Fibroblast of lung (primary cell): ENCODE results near the gene NRP1. TPM values are rescaled to one million over a fixed set of nuclear protein-coding genes. Genes with fewer than 3 reads are reported as not detected.
A peak's percentile ranks its signal among the peaks of the same experiment; 100 is the strongest.

ENCODE experiments used
- DNase-seq, 2 donors: peaks; one replicate each; pipeline versions ENCODE4 v3.0.0 to v3.0.0-alpha.2; 2010; ENCODE audit warnings: low read depth in 2 of 2
- H2AFZ ChIP-seq: 2 replicates; pipeline ENCODE4 v1.5.1; 2012; ENCODE audit warnings: low read length, control low read depth, inconsistent platforms
- H3K27ac ChIP-seq: 2 replicates; pipeline ENCODE4 v1.5.1; 2011; ENCODE audit warnings: low read length, control low read depth; ENCODE audit not compliant: insufficient read depth
- H3K27me3 ChIP-seq: 2 replicates; pipeline ENCODE4 v1.5.1; 2011; ENCODE audit warnings: mild to moderate bottlenecking, low read length; ENCODE audit not compliant: control insufficient read depth, insufficient read depth
- H3K36me3 ChIP-seq: 2 replicates; pipeline ENCODE4 v1.5.1; 2011; ENCODE audit warnings: low read length; ENCODE audit not compliant: control insufficient read depth, insufficient read depth
- H3K4me1 ChIP-seq: 2 replicates; pipeline ENCODE4 v1.5.1; 2011; ENCODE audit warnings: low read length; ENCODE audit not compliant: control insufficient read depth, insufficient read depth; ENCODE audit errors: extremely low read depth
- H3K4me2 ChIP-seq: 2 replicates; pipeline ENCODE4 v1.5.1; 2011; ENCODE audit warnings: low read length, control low read depth; ENCODE audit not compliant: insufficient read depth; ENCODE audit errors: extremely low read depth
- H3K4me3 ChIP-seq, 4 experiments: fragments of 200-600 bp in 1 of 4; sonication (generic) in 1 of 4; replicated peaks in 1 of 4; 2 replicates each; pipeline ENCODE4 v1.5.1; 2011 to 2016; ENCODE audit warnings: low read length in 4 of 4, low read depth in 3 of 4, mild to moderate bottlenecking in 3 of 4, control low read depth in 2 of 4, inconsistent platforms in 1 of 4, mixed read lengths in 1 of 4; ENCODE audit not compliant: insufficient read depth in 1 of 4; ENCODE audit errors: control extremely low read depth in 1 of 4
- H3K79me2 ChIP-seq: 2 replicates; pipeline ENCODE4 v1.5.1; 2012; ENCODE audit warnings: mild to moderate bottlenecking, low read length, inconsistent platforms; ENCODE audit not compliant: control insufficient read depth, insufficient read depth
- H3K9ac ChIP-seq: 2 replicates; pipeline ENCODE4 v1.5.1; 2011; ENCODE audit warnings: mild to moderate bottlenecking, low read length, control low read depth; ENCODE audit not compliant: insufficient read depth
- H3K9me3 ChIP-seq: 2 replicates; pipeline ENCODE4 v1.5.1; 2012; ENCODE audit warnings: low read depth, low read length; ENCODE audit not compliant: control insufficient read depth, insufficient read depth
- H4K20me1 ChIP-seq: 2 replicates; pipeline ENCODE4 v1.5.1; 2011; ENCODE audit warnings: low read length; ENCODE audit not compliant: control insufficient read depth, insufficient read depth; ENCODE audit errors: extremely low read depth
- CTCF ChIP-seq, 2 donors: IDR thresholded peaks in 1 of 2; conservative IDR thresholded peaks in 1 of 2; 1 replicate in 1 of 2; 2 replicates in 1 of 2; pipeline ENCODE4 v1.5.1; 2011 to 2012; ENCODE audit warnings: low read length in 2 of 2, control low read depth in 1 of 2, inconsistent platforms in 1 of 2, low read depth in 1 of 2, mild to moderate bottlenecking in 1 of 2
- EZH2 ChIP-seq: IDR thresholded peaks from 2 replicates; pipeline ENCODE4 v1.5.1; 2012; ENCODE audit warnings: low read length, control low read depth, mild to moderate bottlenecking; ENCODE audit errors: missing control alignments
- polyA plus RNA-seq, 2 donors: library from polyadenylated mRNA; depleted of rRNA in 1 of 2; stranded (reverse) in 1 of 2; unstranded in 1 of 2; fragments of >200 nt; gene quantifications; 2 replicates each; pipeline ENCODE4 v1.2.1, GENCODE V29; 2011 to 2012; ENCODE audit warnings: missing spikeins in 1 of 2
- total RNA-seq: library from RNA; depleted of rRNA; stranded (reverse); fragments of >200 nt; gene quantifications from 2 replicates; pipeline ENCODE4 v1.2.1, GENCODE V29; 2014

NRP1 gene
- total and polyA plus RNA-seq, 2 donors (not counting 1 experiment from before 2014, with no cell fraction given): 187 to 373 TPM

GRCh38 chr10:33129996-33130386 lies 204.5 kb downstream of the NRP1 start:
- peaks cover 30% of the 10 kb centered on the region for H3K4me1 ChIP-seq
- peak overlapping the region; percentile 91 for H3K27ac ChIP-seq
- H4K20me1 ChIP-seq: no peaks in the 10 kb centered on the region
- H3K27me3 ChIP-seq: no peaks in the 10 kb centered on the region
- H3K79me2 ChIP-seq: no peaks in the 10 kb centered on the region
- peak; percentile 76 to 98 for DNase-seq
- no peak overlapping the region for H2AFZ ChIP-seq
- H3K4me3 ChIP-seq: no peak overlapping the region
- TF ChIP-seq CTCF (conservative IDR thresholded peaks at IDR 0.05 in 1 of 2, IDR thresholded peaks at IDR 0.05 in 1 of 2; ENCODE audit: low read depth in 1 of 2, low read length in 2 of 2) (no peak), EZH2 (no peak)
- H3K9me3 ChIP-seq: no peaks in the 10 kb centered on the region
- no peak overlapping the region for H3K4me2 ChIP-seq
- no peak overlapping the region for H3K9ac ChIP-seq
- H3K36me3 ChIP-seq: no peaks in the 10 kb centered on the region

GRCh38 chr10:33129141-33129995 lies 205.1 kb downstream of the NRP1 start:
- H3K9me3 ChIP-seq: no peaks in the 10 kb centered on the region
- no peak overlapping the region for H2AFZ ChIP-seq
- peaks cover 29% of the 10 kb centered on the region for H3K4me1 ChIP-seq
- H3K4me2 ChIP-seq: peak overlapping the region; percentile 64
- H3K4me3 ChIP-seq: no peak overlapping the region
- H3K36me3 ChIP-seq: no peaks in the 10 kb centered on the region
- TF ChIP-seq CTCF (conservative IDR thresholded peaks at IDR 0.05 in 1 of 2, IDR thresholded peaks at IDR 0.05 in 1 of 2; ENCODE audit: low read depth in 1 of 2, low read length in 2 of 2): peak; percentile 19 to 27
- TF ChIP-seq EZH2: no peak
- H3K27ac ChIP-seq: peak overlapping the region; percentile 91
- no peaks in the 10 kb centered on the region for H3K27me3 ChIP-seq
- peak overlapping the region; percentile 48 for H3K9ac ChIP-seq
- H4K20me1 ChIP-seq: no peaks in the 10 kb centered on the region
- peak; percentile 97 to 100 for DNase-seq
- H3K79me2 ChIP-seq: no peaks in the 10 kb centered on the region

- H3K27me3 ChIP-seq: no peaks in the 10 kb centered on the region
- no peaks in the 10 kb centered on the region for H3K9me3 ChIP-seq
- H3K4me1 ChIP-seq: peaks cover 22% of the 10 kb centered on the region
- no peak overlapping the region for H3K27ac ChIP-seq
- H2AFZ ChIP-seq: no peak overlapping the region
- no peak overlapping the region for H3K9ac ChIP-seq
- H3K79me2 ChIP-seq: no peaks in the 10 kb centered on the region
- no peaks in the 10 kb centered on the region for H3K36me3 ChIP-seq
- no peak overlapping the region for H3K4me3 ChIP-seq
- no peak overlapping the region for H3K4me2 ChIP-seq
- no peak for TF ChIP-seq EZH2
- TF ChIP-seq CTCF (conservative IDR thresholded peaks at IDR 0.05 in 1 of 2, IDR thresholded peaks at IDR 0.05 in 1 of 2; ENCODE audit: low read depth in 1 of 2, low read length in 2 of 2): no peak
- no peak for DNase-seq
- H4K20me1 ChIP-seq: no peaks in the 10 kb centered on the region
Measured at GRCh38 chr10:33127622-33128021, 206.8 kb downstream of the NRP1 start.
